Measurements from ENCODE around the gene WDR27. TPM values are rescaled to one million over a fixed set of nuclear protein-coding genes. Genes with fewer than 3 reads are reported as not detected.
A peak's percentile ranks its signal among the peaks of the same experiment; 100 is the strongest.
"Not testable (repeated sequence)": the region's sequence is repeated elsewhere in the genome, so short reads cannot be mapped to it uniquely, and the experiment has no call there.

WDR27 gene
- total RNA-seq, 6 donors from 2014 or later: 20.1 to 80.7 (median 40.3) TPM

- H3K27ac ChIP-seq: no peak overlapping the region
- H3K27me3 ChIP-seq: no peaks in the 10 kb centered on the region
- H3K36me3 ChIP-seq: no peaks in the 10 kb centered on the region
- no peaks in the 10 kb centered on the region for H3K4me1 ChIP-seq
- DNase-seq (no peak), ATAC-seq (ENCODE audit: low FRiP score in 2 of 2) (no peak)
- TF ChIP-seq CTCF (IDR thresholded peaks at IDR 0.05) (no peak), EP300 (IDR thresholded peaks at IDR 0.05) (no peak), POLR2A (IDR thresholded peaks at IDR 0.05) (no peak), POLR2AphosphoS5 (IDR thresholded peaks at IDR 0.05) (no peak)
- H3K9me3 ChIP-seq: peaks cover 0 to 10% (median 9%) of the 10 kb centered on the region in 4 donors
- H3K4me3 ChIP-seq: no peak overlapping the region
Observed at GRCh38 chr6:169521825-169522224, 180.0 kb downstream of the WDR27 start.

- WGBS, 2 donors: 90 to 92% methylated on average over 2 of the region's 2 CpGs
- H3K27ac ChIP-seq: no peak overlapping the region
- DNase-seq (no peak), ATAC-seq (ENCODE audit: low FRiP score in 2 of 2) (peak in 1 of 2 donors; percentile 51)
- H3K27me3 ChIP-seq: no peaks in the 10 kb centered on the region
- H3K4me1 ChIP-seq: no peaks in the 10 kb centered on the region
- no peaks in the 10 kb centered on the region for H3K36me3 ChIP-seq
- H3K4me3 ChIP-seq: no peak overlapping the region
- H3K9me3 ChIP-seq: peaks cover 0 to 10% (median 9%) of the 10 kb centered on the region in 4 donors
- no peak for TF ChIP-seq CTCF (IDR thresholded peaks at IDR 0.05)
Observed at GRCh38 chr6:169520104-169520503, 181.7 kb downstream of the WDR27 start.

- no peak overlapping the region for H3K27ac ChIP-seq
- DNase-seq (no peak), ATAC-seq (ENCODE audit: low FRiP score in 2 of 2) (no peak)
- H3K4me1 ChIP-seq: no peaks in the 10 kb centered on the region
- H3K36me3 ChIP-seq: no peaks in the 10 kb centered on the region
- H3K9me3 ChIP-seq: peaks cover 0 to 10% (median 9%) of the 10 kb centered on the region in 4 donors
- H3K27me3 ChIP-seq: no peaks in the 10 kb centered on the region
- no peak overlapping the region for H3K4me3 ChIP-seq
- TF ChIP-seq POLR2A (IDR thresholded peaks at IDR 0.05) (no peak), EP300 (IDR thresholded peaks at IDR 0.05) (no peak), CTCF (IDR thresholded peaks at IDR 0.05) (no peak), POLR2AphosphoS5 (IDR thresholded peaks at IDR 0.05) (no peak)
Observed at GRCh38 chr6:169518451-169518850, 183.4 kb downstream of the WDR27 start.

- Histone ChIP-seq H3K27me3 (no peaks in the 10 kb centered on the region), H3K4me1 (no peaks in the 10 kb centered on the region), H3K36me3 (no peaks in the 10 kb centered on the region), H3K4me3 (no peak overlapping the region), H3K27ac (no peak overlapping the region), H3K9me3 (peaks cover 0 to 8% (median 7%) of the 10 kb centered on the region in 4 donors)
- no peak for ATAC-seq (ENCODE audit: low FRiP score in 2 of 2)
- TF ChIP-seq EP300 (IDR thresholded peaks at IDR 0.05): no peak
- TF ChIP-seq CTCF (IDR thresholded peaks at IDR 0.05): no peak
- no peak for TF ChIP-seq POLR2A (IDR thresholded peaks at IDR 0.05)
- no peak for TF ChIP-seq POLR2AphosphoS5 (IDR thresholded peaks at IDR 0.05)
- 76 to 77% methylated on average over 3 of the region's 3 CpGs for WGBS, 2 donors
- no peak for DNase-seq
Observed at GRCh38 chr6:169513478-169514193, 188.2 kb downstream of the WDR27 start.

- not testable (repeated sequence) for DNase-seq, H3K4me3 ChIP-seq, H3K9me3 ChIP-seq
Observed at GRCh38 chr6:169511785-169512184, 190.0 kb downstream of the WDR27 start.

More at GRCh38 chr6:169511785-169512184, 190.0 kb downstream of the WDR27 start:
- H3K4me1 ChIP-seq; H3K27ac ChIP-seq; ATAC-seq (ENCODE audit: low FRiP score in 2 of 2); H3K36me3 ChIP-seq; H3K27me3 ChIP-seq: not testable (repeated sequence)
